Fibroblast of lung (primary cell): ENCODE measurements around the gene ZNF583.

Experiments
- CTCF ChIP-seq, 2 donors: IDR thresholded peaks in 1 of 2; conservative IDR thresholded peaks in 1 of 2; 1 replicate in 1 of 2; 2 replicates in 1 of 2; pipeline ENCODE4 v1.5.1; 2011 to 2012; ENCODE audit warnings: low read length in 2 of 2, control low read depth in 1 of 2, inconsistent platforms in 1 of 2, low read depth in 1 of 2, mild to moderate bottlenecking in 1 of 2
- EZH2 ChIP-seq: IDR thresholded peaks from 2 replicates; pipeline ENCODE4 v1.5.1; 2012; ENCODE audit warnings: low read length, control low read depth, mild to moderate bottlenecking; ENCODE audit errors: missing control alignments

GRCh38 chr19:56403261-56403660, 871 bp upstream of the ZNF583 start:
- TF ChIP-seq EZH2, result no peak
- no peak for TF ChIP-seq CTCF (conservative IDR thresholded peaks at IDR 0.05 in 1 of 2, IDR thresholded peaks at IDR 0.05 in 1 of 2; ENCODE audit: low read depth in 1 of 2, low read length in 2 of 2)
